Type B pancreatic cell (in vitro differentiated cells): ENCODE measurements around the gene MON2. TPM values are rescaled to one million over a fixed set of nuclear protein-coding genes. Genes with fewer than 3 reads are reported as not detected.

Source experiments
- DNase-seq: peaks from one replicate; pipeline ENCODE4 v3.0.0; 2021; ENCODE audit warnings: mixed read lengths; ENCODE audit not compliant: unreplicated experiment; ENCODE audit errors: extremely low spot score
- H3K27ac Mint-ChIP-seq: 2 replicates; pipeline ENCODE4 v1.8.0; 2021; ENCODE audit warnings: mild to moderate bottlenecking, mixed read lengths
- H3K27me3 Mint-ChIP-seq: 2 replicates; pipeline ENCODE4 v1.8.0; 2021; ENCODE audit warnings: mixed read lengths
- H3K36me3 Mint-ChIP-seq: 2 replicates; pipeline ENCODE4 v1.8.0; 2021; ENCODE audit warnings: mixed read lengths
- H3K4me1 Mint-ChIP-seq: one replicate; pipeline ENCODE4 v1.8.0; 2021; ENCODE audit warnings: mixed read lengths; ENCODE audit not compliant: unreplicated experiment
- H3K4me3 Mint-ChIP-seq: 2 replicates; pipeline ENCODE4 v1.8.0; 2021; ENCODE audit warnings: mild to moderate bottlenecking, mixed read lengths
- H3K9me3 Mint-ChIP-seq: 2 replicates; pipeline ENCODE4 v1.8.0; 2021; ENCODE audit warnings: mixed read lengths
- CTCF ChIP-seq: fragments of 200-600 bp; sonication (generic); conservative IDR thresholded peaks from 2 replicates; pipeline ENCODE4 v1.5.0; 2021; ENCODE audit warnings: antibody characterized with exemption, mild to moderate bottlenecking
- total RNA-seq: library from RNA; stranded (reverse); gene quantifications from 2 replicates; pipeline ENCODE4 v1.2.1, GENCODE V29; 2021; ENCODE audit warnings: low replicate concordance

The MON2 gene
- total RNA-seq, 1 donor from 2014 or later, result 47.4 TPM

GRCh38 chr12:62519043-62519442, 52.4 kb downstream of the MON2 start:
- H3K9me3 Mint-ChIP-seq, result peaks cover 7% of the 10 kb centered on the region
- peaks cover 8% of the 10 kb centered on the region for H3K4me1 Mint-ChIP-seq
- H3K36me3 Mint-ChIP-seq, result peaks cover 36% of the 10 kb centered on the region
- no peak overlapping the region for H3K27ac Mint-ChIP-seq
- no peak overlapping the region for H3K4me3 Mint-ChIP-seq
- H3K27me3 Mint-ChIP-seq, result no peaks in the 10 kb centered on the region
- no peak for TF ChIP-seq CTCF
- DNase-seq, result no peak

DNA sequence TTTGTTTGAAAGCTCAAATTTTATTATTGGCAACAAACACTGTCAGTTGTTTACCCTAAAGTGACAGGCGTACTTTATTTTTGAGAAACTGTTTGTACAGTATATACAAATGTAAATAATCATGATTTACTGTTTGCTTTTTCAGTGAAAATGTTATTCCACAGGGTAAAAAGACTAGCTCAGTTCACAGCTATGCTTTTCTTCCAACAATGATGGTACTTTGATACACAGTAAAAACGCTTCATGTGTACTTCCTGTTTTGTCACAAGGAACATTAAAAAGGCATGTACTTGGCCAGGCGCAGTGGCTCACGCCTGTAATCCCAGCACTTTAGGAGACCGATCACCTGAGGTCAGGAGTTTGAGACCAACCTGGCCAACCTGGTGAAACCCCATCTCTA, 53.7 kb downstream of the MON2 start:
- H3K27ac Mint-ChIP-seq, result no peak overlapping the region
- H3K9me3 Mint-ChIP-seq, result no peaks in the 10 kb centered on the region
- no peak overlapping the region for H3K4me3 Mint-ChIP-seq
- no peaks in the 10 kb centered on the region for H3K27me3 Mint-ChIP-seq
- no peak for TF ChIP-seq CTCF
- no peak for DNase-seq
- H3K4me1 Mint-ChIP-seq, result peaks cover 8% of the 10 kb centered on the region
- H3K36me3 Mint-ChIP-seq, result peaks cover 23% of the 10 kb centered on the region

DNA sequence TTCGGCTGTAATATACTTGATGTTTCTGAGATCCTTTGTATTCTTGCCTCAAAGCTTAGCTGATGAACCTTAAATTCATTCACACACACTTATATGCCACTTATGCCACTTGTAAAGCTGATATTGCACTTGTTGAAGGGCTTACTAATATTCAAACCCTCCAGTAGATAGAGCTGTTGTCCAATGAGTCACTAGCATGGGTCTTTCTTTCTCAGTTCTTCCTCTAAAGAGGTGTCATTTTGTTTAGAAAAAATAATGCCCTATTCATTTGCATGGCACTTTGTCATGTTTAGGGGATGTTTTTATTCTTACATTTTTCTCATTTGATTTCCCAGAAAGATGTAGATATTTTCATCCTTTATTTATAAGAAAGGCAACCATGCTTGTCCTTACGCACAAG, 56.4 kb downstream of the MON2 start:
- H3K27ac Mint-ChIP-seq, result peak overlapping the region; percentile 48

DNA sequence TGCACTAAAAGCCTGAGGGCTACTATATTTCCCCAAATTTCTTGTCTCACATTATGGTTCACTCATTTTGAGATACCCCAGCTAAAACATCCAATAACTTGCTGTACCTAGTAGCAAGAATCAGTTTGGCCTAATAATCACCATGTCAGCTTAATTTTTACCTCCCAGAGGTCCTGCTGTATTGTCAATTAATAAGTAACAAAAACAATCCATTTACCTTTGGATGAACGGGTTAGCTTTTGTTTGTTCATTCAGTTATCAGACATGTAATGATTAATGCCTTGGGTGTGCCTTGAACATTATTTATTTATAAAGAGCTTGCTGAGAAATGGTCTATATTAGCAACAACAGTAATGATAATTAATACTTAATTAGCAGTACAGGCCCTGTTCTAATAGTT, 57.0 kb downstream of the MON2 start:
- H3K27ac Mint-ChIP-seq, result no peak overlapping the region
- no peaks in the 10 kb centered on the region for H3K27me3 Mint-ChIP-seq
- H3K4me1 Mint-ChIP-seq, result peaks cover 4% of the 10 kb centered on the region

More for the DNA sequence above, 56.4 kb downstream of the MON2 start:
- Mint-ChIP-seq H3K27me3 (no peaks in the 10 kb centered on the region), H3K9me3 (no peaks in the 10 kb centered on the region), H3K4me1 (peaks cover 8% of the 10 kb centered on the region), H3K4me3 (no peak overlapping the region), H3K36me3 (peaks cover 18% of the 10 kb centered on the region)
- peak; percentile 19 for TF ChIP-seq CTCF
- DNase-seq, result no peak

DNA sequence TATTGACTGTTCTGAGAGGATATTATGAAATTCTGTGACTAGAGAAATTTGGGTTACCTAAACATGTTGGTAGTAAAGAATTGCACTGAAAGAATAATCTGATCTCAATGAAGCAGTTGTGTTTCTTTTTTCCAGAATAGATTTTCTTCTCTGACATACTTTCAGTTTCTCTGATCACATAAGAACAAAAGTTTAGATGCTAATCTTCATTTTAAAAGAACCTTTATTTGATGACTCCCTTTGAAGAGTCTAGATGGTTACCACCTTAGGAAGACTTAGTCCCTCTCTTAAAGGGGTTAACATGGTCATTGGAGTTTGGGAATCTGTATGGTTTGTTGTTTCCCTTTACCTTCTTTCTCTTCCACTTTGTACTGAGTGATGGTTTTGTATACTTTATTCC, 58.6 kb downstream of the MON2 start:
- no peak overlapping the region for H3K4me3 Mint-ChIP-seq
- TF ChIP-seq CTCF, result no peak
- no peaks in the 10 kb centered on the region for H3K27me3 Mint-ChIP-seq
- no peak overlapping the region for H3K27ac Mint-ChIP-seq
- no peaks in the 10 kb centered on the region for H3K9me3 Mint-ChIP-seq
- H3K4me1 Mint-ChIP-seq, result peaks cover 4% of the 10 kb centered on the region
- peaks cover 15% of the 10 kb centered on the region for H3K36me3 Mint-ChIP-seq
- DNase-seq, result no peak

More for the DNA sequence above, 57.0 kb downstream of the MON2 start:
- Mint-ChIP-seq H3K36me3 (peaks cover 16% of the 10 kb centered on the region), H3K9me3 (no peaks in the 10 kb centered on the region), H3K4me3 (no peak overlapping the region)
- no peak for TF ChIP-seq CTCF
- no peak for DNase-seq

GRCh38 chr12:62530596-62530995, 64.0 kb downstream of the MON2 start:
- H3K27me3 Mint-ChIP-seq, result no peaks in the 10 kb centered on the region
- H3K4me3 Mint-ChIP-seq, result no peak overlapping the region
- no peak for DNase-seq
- no peak for TF ChIP-seq CTCF
- H3K36me3 Mint-ChIP-seq, result peaks cover 29% of the 10 kb centered on the region
- no peak overlapping the region for H3K27ac Mint-ChIP-seq
- H3K9me3 Mint-ChIP-seq, result no peaks in the 10 kb centered on the region
- no peaks in the 10 kb centered on the region for H3K4me1 Mint-ChIP-seq
